Ishikawa (cell line): ENCODE results near the gene TANK.

Source experiments
- CEBPB ChIP-seq: IDR thresholded peaks from 2 replicates; pipeline ENCODE4 v1.6.1; 2012
- CREB1 ChIP-seq: IDR thresholded peaks from 2 replicates; pipeline ENCODE4 v1.6.1; 2012; ENCODE audit warnings: low read depth
- EGR1 ChIP-seq: IDR thresholded peaks from 2 replicates; pipeline ENCODE4 v1.6.1; 2012
- EP300 ChIP-seq: IDR thresholded peaks from 2 replicates; pipeline ENCODE4 v1.6.1; 2012; ENCODE audit warnings: borderline replicate concordance
- FOXM1 ChIP-seq: IDR thresholded peaks from 2 replicates; pipeline ENCODE4 v1.6.1; 2012; ENCODE audit warnings: low read depth, borderline replicate concordance
- NFIC ChIP-seq: IDR thresholded peaks from 2 replicates; pipeline ENCODE4 v1.6.1; 2012
- RAD21 ChIP-seq: IDR thresholded peaks from 2 replicates; pipeline ENCODE4 v1.6.1; 2012; ENCODE audit warnings: low read depth
- TAF1 ChIP-seq: IDR thresholded peaks from 2 replicates; pipeline ENCODE4 v1.6.1; 2012; ENCODE audit warnings: low read depth, mild to moderate bottlenecking
- TCF12 ChIP-seq: IDR thresholded peaks from 2 replicates; pipeline ENCODE4 v1.6.1; 2012; ENCODE audit warnings: low read depth
- TEAD4 ChIP-seq: IDR thresholded peaks from 2 replicates; pipeline ENCODE4 v1.6.1; 2012
- YY1 ChIP-seq: IDR thresholded peaks from 2 replicates; pipeline ENCODE4 v1.6.1; 2012; ENCODE audit warnings: low read depth
- ZBTB7A ChIP-seq: IDR thresholded peaks from 2 replicates; pipeline ENCODE4 v1.6.1; 2012; ENCODE audit warnings: low read depth
- TF ChIP-seq, protein P1 (sequence below): IDR thresholded peaks from 2 replicates; pipeline ENCODE4 v1.6.1; 2012; ENCODE audit warnings: low read depth, mild to moderate bottlenecking
- TF ChIP-seq, protein P2 (sequence below): IDR thresholded peaks from 2 replicates; pipeline ENCODE4 v1.6.1; 2012
- TF ChIP-seq, protein P3 (sequence below): IDR thresholded peaks from 2 replicates; pipeline ENCODE4 v1.6.1; 2012

Gene TANK

DNA sequence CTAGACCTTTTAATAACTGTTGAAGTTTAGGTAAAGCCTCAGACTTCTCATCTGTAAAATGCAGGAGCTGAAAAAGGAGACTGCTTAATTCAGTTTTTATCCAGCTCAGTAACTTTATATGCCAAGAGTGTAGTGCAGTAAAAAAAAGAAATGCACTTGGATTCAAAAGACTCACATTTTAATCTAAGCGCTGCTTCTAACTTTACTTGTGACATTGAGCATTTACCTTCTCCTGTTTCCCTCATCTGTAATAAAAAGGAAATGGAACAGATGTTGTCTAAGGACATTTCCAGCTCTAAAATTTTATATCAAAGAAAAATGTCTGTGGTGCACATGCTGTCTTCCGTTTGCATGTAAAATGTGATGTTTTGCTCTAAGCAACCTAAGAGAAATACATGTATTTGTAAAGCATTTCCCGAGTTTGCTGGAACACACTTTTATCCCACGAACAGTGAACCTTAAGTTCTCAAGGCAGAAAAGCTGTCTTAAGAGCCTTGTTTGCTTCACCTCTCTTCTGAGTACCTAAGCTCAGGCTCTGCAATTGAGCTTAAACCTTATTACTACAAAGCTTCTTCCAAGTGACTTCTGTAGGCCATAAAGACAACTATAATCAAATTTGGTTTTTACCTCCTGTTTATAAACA is 24.2 kb upstream of the TANK start:
- TF ChIP-seq, protein P1, sequence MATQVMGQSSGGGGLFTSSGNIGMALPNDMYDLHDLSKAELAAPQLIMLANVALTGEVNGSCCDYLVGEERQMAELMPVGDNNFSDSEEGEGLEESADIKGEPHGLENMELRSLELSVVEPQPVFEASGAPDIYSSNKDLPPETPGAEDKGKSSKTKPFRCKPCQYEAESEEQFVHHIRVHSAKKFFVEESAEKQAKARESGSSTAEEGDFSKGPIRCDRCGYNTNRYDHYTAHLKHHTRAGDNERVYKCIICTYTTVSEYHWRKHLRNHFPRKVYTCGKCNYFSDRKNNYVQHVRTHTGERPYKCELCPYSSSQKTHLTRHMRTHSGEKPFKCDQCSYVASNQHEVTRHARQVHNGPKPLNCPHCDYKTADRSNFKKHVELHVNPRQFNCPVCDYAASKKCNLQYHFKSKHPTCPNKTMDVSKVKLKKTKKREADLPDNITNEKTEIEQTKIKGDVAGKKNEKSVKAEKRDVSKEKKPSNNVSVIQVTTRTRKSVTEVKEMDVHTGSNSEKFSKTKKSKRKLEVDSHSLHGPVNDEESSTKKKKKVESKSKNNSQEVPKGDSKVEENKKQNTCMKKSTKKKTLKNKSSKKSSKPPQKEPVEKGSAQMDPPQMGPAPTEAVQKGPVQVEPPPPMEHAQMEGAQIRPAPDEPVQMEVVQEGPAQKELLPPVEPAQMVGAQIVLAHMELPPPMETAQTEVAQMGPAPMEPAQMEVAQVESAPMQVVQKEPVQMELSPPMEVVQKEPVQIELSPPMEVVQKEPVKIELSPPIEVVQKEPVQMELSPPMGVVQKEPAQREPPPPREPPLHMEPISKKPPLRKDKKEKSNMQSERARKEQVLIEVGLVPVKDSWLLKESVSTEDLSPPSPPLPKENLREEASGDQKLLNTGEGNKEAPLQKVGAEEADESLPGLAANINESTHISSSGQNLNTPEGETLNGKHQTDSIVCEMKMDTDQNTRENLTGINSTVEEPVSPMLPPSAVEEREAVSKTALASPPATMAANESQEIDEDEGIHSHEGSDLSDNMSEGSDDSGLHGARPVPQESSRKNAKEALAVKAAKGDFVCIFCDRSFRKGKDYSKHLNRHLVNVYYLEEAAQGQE = no peak
- TF ChIP-seq, protein P2, sequence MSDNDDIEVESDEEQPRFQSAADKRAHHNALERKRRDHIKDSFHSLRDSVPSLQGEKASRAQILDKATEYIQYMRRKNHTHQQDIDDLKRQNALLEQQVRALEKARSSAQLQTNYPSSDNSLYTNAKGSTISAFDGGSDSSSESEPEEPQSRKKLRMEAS = 0 out of 2 replicates have a peak, but pooled peaks have one; percentile 2

DNA sequence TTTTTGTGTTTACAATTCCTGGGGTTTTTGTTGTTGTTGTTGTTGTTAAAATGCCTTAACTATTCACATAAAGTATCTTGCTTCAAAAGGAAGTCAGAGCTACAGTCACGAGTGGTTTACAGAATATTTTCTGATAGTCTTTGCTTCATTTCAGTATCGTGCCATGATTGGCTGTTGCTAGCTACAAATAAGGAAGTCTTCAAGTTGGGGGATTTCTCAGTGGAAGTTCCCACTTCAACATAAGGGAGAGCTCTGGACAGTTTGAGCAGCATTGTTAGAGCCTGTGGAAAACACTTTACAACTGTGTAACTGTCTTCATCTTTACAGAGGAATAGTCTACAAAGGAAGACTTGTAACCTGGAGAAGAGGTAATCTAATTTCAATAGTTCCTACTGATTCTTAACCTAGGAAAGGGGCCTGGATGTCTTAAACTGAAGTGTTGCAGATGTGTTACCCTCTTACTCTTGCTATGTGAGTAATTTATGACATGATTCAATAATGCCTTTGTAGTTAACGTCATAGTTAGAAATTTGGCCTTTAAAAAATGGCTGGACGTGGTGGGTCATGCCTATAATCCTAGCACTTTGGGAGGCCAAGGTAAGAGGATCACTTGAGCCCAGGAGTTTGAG is 23.4 kb upstream of the TANK start:
- no peak for TF ChIP-seq CEBPB
- TF ChIP-seq, protein P1 = no peak
- no peak for TF ChIP-seq EP300
- TF ChIP-seq, protein P2 = no peak
- no peak for TF ChIP-seq NFIC
- no peak for TF ChIP-seq EGR1
- TF ChIP-seq TCF12 = no peak
- TF ChIP-seq CREB1 = no peak
- TF ChIP-seq TAF1 = no peak
- no peak for TF ChIP-seq YY1
- TF ChIP-seq FOXM1 = no peak
- no peak for TF ChIP-seq RAD21
- no peak for TF ChIP-seq ZBTB7A

DNA sequence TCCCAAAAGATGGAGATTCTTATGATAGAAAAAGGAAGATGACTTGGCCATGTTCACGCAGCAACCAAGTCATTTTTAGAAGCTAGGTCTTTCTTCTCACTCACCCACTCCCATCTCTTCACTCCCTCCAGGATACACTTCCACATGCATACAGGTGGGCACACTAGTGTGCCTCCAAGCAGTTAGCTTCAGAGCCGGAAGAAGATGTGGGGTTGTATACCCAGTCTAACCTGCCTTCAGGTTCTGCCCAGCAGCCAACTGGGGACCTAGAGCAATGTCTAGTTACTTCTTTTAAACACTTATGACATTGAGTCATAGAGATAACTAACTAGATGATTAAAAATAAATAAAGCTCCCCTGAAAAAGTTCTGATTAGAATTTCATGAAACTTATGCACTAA is 21.8 kb upstream of the TANK start:
- TF ChIP-seq, protein P3, sequence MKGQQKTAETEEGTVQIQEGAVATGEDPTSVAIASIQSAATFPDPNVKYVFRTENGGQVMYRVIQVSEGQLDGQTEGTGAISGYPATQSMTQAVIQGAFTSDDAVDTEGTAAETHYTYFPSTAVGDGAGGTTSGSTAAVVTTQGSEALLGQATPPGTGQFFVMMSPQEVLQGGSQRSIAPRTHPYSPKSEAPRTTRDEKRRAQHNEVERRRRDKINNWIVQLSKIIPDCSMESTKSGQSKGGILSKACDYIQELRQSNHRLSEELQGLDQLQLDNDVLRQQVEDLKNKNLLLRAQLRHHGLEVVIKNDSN = no peak
- TF ChIP-seq FOXM1 (no peak), EGR1 (no peak), ZBTB7A (no peak), CREB1 (no peak), NFIC (no peak), CEBPB (no peak), TCF12 (no peak), RAD21 (no peak), YY1 (no peak), EP300 (no peak), TEAD4 (no peak), TAF1 (no peak)
- TF ChIP-seq, protein P2 = no peak
- TF ChIP-seq, protein P1 = no peak

DNA sequence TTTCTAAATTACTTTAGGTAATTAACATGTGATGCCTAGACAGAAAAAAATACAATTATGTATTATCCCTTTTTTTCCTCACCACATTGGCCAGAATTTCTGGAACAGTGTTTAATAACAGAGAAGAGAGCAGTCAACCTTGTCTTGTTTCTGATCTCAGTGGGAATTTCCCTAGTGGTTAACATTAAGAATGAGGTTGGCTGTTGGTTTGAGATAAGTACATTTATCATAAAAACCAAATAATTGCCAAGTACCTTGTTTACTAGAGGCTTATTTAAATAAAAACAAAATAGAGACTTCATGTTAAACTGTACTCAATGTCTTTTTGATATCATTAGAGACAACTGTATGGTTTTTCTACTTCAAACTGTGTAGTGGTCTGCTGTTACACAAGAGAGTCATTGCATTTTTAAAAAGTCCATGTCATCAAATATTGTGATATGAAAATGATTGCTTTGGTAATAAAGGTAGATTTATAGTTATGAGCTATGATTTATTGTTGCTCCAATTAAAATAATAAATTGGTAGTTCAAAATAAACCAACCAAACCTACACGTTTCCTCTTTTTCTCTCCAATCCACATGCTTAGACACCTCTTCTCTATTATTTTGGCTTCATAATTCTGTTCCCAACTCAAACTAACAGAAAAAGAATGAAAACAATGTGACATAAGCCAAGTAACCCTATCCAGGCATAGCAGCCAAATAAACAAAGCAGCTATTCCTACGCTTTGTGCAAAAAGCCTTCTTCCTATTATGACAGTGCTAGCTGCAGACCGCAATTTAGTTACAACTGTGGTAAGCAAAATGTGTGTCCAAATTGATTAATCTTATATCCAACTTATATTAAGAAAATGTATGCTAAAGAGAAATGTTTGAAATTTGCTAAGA is 20.9 kb upstream of the TANK start:
- TF ChIP-seq EP300 (no peak), CEBPB (no peak), TEAD4 (0 out of 2 replicates have a peak, but pooled peaks have one; percentile 29), FOXM1 (no peak), NFIC (0 out of 2 replicates have a peak, but pooled peaks have one; percentile 2), RAD21 (no peak), ZBTB7A (no peak), TAF1 (no peak), EGR1 (no peak)
- TF ChIP-seq, protein P3 = no peak
- TF ChIP-seq, protein P2 = no peak
- TF ChIP-seq, protein P1 = no peak
